ENCODE measurements around the gene GAL3ST2. TPM values are rescaled to one million over a fixed set of nuclear protein-coding genes. Genes with fewer than 3 reads are reported as not detected.
"Not testable (repeated sequence)": the region's sequence is repeated elsewhere in the genome, so short reads cannot be mapped to it uniquely, and the experiment has no call there.

GAL3ST2 gene
- total RNA-seq, 2 experiments from 2014 or later = 0.22 to 0.43 TPM

DNA sequence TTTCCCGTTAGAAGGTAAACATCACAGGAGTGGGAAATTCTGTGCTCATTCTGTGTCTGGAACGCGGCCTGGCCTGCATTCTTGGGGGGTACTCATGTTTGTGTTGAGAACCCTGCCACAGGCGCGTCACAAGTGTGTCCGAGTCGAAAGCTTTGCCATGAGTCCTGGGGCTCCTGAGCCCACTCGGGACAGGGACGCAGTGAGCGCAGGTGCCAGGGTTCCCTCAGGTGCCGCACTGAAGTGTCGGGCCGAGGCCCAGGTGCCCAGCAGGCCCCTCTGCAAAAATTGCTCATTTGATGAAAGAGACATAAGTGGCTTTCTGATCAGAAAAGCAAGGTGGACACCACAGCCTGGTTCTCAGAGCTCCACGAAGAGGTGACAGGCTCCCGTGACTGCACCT lies 37.4 kb upstream of the GAL3ST2 start:
- no peak overlapping the region for H3K4me3 Mint-ChIP-seq
- DNase-seq (no peak), ATAC-seq (ENCODE audit: low read depth) (no peak)
- no peaks in the 10 kb centered on the region for H3K27me3 Mint-ChIP-seq
- POLR2A ChIA-PET = interaction anchor here (1.0 kb wide), 1 partner anchor 64 kb away, joined by 3 read pairs; no protein-coding TSS in a partner anchor
- H3K27ac Mint-ChIP-seq = no peak overlapping the region
- peaks cover 30% of the 10 kb centered on the region for H3K4me1 Mint-ChIP-seq
- no peaks in the 10 kb centered on the region for H3K9me3 Mint-ChIP-seq
- peaks cover 6% of the 10 kb centered on the region for H3K36me3 Mint-ChIP-seq

DNA sequence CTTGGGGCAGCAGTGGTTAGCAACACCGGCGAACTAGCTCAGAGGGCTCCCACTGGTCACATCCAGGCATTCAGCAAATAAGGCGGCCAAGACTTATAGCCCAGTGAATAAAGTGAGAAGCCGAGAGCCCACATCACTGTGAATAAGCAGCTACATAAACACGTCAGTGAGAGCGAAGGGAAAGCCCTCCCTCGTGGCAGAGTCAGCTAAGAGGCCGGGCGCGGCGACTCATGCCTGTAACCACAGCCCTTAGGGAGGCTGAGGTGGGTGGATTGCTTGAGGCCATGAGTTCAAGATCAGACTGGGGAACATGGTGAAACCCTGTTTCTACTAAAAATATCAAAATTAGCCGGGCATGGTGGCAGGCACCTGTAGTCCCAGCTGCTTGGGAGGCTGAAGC lies 37.0 kb upstream of the GAL3ST2 start:
- H3K4me3 Mint-ChIP-seq = peak overlapping the region; percentile 47
- peaks cover 30% of the 10 kb centered on the region for H3K4me1 Mint-ChIP-seq
- H3K9me3 Mint-ChIP-seq = no peaks in the 10 kb centered on the region
- ATAC-seq (ENCODE audit: low read depth) (no peak), DNase-seq (no peak)
- H3K36me3 Mint-ChIP-seq = peaks cover 9% of the 10 kb centered on the region
- H3K27ac Mint-ChIP-seq = peak overlapping the region; percentile 58
- POLR2A ChIA-PET = interaction anchor here (0.7 to 1.6 kb wide), 3 partner anchors 64 to 128 kb away, joined by 3 to 4 read pairs (median 3); no protein-coding TSS in a partner anchor
- no peaks in the 10 kb centered on the region for H3K27me3 Mint-ChIP-seq

DNA sequence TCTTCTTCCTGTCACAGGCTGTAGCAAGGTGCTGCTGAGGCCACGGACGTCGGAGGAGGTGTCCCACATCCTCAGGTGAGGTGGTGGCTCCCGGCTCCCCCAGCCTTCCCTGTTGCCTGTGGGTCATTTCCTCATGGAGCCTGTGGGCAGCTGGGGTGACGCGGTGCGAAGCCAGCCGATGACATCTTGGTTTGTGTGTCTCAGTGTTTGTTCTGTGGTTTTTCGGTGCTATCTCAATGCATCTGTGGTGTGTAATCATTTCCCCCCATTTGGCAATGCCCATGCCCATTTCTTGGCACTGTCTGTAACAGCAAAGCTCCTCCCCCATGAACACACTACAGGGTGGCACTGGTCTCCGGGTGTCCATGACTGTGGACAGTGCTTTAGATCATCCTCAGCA lies 35.6 kb upstream of the GAL3ST2 start:
- DNase-seq (peak; percentile 50), ATAC-seq (ENCODE audit: low read depth) (peak; percentile 33)
- Mint-ChIP-seq H3K4me3 (peak overlapping the region; percentile 69), H3K9me3 (no peaks in the 10 kb centered on the region), H3K4me1 (peaks cover 30% of the 10 kb centered on the region), H3K36me3 (peaks cover 23% of the 10 kb centered on the region), H3K27ac (peak overlapping the region; percentile 11), H3K27me3 (no peaks in the 10 kb centered on the region)
- POLR2A ChIA-PET = interaction anchor here (0.6 to 1.6 kb wide), 3 partner anchors 22 to 127 kb away, joined by 3 to 5 read pairs (median 4); partner anchors contain the start of gene ING5

DNA sequence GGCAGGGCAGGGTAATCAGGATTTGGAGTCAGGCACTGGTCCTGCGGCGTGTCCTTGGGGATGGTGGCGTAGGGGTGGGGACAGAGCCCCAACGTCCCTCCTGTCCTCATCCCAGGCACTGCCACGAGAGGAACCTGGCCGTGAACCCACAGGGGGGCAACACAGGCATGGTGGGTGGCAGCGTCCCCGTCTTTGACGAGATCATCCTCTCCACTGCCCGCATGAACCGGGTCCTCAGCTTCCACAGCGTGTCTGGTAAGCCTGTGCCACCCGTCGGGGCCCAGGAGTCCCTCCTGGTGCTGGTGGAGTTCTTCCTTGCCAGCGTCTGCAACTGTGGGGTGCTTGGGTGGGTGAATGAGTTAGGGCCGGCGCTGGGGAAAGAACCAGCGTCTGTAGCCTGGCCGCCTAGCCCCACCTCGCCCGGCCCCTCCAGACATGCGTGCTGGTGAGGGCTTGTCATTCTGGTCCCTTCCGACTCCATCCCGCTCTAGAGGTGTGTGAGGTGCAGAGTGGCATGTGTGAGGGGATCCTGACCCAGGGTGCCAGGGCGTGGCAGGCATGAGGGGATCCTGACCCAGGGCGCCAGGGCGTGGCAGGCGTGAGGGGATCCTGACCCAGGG lies 34.2 kb upstream of the GAL3ST2 start:
- Mint-ChIP-seq H3K27me3 (no peaks in the 10 kb centered on the region), H3K27ac (no peak overlapping the region), H3K36me3 (peaks cover 31% of the 10 kb centered on the region), H3K9me3 (no peaks in the 10 kb centered on the region), H3K4me1 (peaks cover 28% of the 10 kb centered on the region), H3K4me3 (no peak overlapping the region)
- ATAC-seq (ENCODE audit: low read depth) (no peak), DNase-seq (no peak)
- POLR2A ChIA-PET = no interaction called here

DNA sequence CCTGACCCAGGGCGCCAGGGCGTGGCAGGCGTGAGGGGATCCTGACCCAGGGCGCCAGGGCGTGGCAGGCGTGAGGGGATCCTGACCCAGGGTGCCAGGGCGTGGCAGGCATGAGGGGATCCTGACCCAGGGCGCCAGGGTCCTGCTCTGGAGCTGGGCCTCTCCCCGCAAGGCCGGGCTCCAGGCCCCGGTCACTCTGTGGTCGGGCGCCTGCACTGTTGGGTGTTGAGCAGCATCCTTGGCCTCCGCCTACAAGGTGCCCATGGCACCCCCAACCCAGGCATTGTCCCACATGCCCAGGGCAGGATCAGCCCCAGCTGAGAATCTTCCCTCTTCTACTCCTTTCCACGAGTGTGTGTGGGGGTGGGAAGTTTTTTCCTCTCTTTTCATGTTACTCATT lies 33.6 kb upstream of the GAL3ST2 start:
- H3K27ac Mint-ChIP-seq; POLR2A ChIA-PET; DNase-seq; H3K27me3 Mint-ChIP-seq; ATAC-seq (ENCODE audit: low read depth); H3K4me3 Mint-ChIP-seq; H3K9me3 Mint-ChIP-seq: not testable (repeated sequence)
- H3K36me3 Mint-ChIP-seq = peaks cover 26% of the 10 kb centered on the region
- peaks cover 25% of the 10 kb centered on the region for H3K4me1 Mint-ChIP-seq

DNA sequence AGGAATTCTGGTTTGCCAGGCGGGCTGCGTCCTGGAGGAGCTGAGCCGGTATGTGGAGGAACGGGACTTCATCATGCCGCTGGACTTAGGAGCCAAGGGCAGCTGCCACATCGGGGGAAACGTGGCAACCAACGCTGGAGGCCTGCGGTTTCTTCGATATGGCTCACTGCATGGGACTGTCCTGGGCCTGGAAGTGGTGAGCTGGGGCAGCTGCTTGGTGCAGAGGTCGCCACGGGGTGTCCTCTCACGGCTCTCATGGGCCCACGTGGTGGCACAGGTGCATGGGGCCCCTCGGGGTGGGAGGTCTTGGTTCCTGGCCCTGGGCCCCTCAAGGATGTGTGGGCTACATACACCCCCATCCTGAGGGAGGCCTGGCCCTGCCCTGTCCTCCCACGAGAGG lies 33.0 kb upstream of the GAL3ST2 start:
- Mint-ChIP-seq H3K27ac (no peak overlapping the region), H3K27me3 (no peaks in the 10 kb centered on the region), H3K9me3 (no peaks in the 10 kb centered on the region), H3K36me3 (peaks cover 26% of the 10 kb centered on the region), H3K4me3 (no peak overlapping the region), H3K4me1 (peaks cover 23% of the 10 kb centered on the region)
- DNase-seq = no peak
- ATAC-seq (ENCODE audit: low read depth) = no peak
- POLR2A ChIA-PET = no interaction called here

DNA sequence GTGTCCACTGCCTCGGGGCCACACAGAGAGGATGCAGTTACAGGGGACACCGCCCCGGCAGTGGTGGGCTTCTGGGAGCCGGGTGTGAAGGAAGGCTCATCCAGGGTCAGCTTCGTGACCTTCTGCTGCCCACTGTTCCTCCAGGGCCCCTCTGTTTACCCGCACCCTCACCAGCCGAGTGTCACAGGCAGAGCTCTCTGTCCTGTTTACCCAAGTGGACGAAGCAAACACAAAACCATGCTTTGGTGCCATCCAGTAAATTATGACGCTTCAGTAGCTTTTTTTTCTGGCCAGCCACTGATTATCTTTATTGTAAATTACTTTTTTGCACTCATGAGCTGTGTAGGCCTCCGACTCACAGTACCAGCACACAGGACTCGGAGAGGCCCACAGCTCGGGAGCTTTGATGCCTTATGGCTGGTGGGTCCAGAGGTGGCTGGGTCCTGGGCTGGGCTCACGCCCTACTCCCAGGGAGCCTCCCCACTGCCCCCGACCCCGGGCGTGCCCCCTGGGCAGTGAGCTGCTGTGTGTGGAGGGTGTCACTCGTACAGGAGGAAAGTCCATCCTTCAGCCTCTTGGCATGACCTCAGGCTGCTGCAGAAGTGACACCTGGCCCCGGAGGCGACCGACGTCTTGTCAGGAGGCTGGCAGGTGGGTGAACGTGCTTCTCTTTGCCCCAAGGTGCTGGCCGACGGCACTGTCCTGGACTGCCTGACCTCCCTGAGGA lies 32.4 kb upstream of the GAL3ST2 start:
- Mint-ChIP-seq H3K9me3 (no peaks in the 10 kb centered on the region), H3K27ac (no peak overlapping the region), H3K4me3 (no peak overlapping the region), H3K27me3 (no peaks in the 10 kb centered on the region), H3K4me1 (peaks cover 22% of the 10 kb centered on the region), H3K36me3 (peaks cover 26% of the 10 kb centered on the region)
- no peak for ATAC-seq (ENCODE audit: low read depth)
- no peak for DNase-seq
- POLR2A ChIA-PET = no interaction called here

DNA sequence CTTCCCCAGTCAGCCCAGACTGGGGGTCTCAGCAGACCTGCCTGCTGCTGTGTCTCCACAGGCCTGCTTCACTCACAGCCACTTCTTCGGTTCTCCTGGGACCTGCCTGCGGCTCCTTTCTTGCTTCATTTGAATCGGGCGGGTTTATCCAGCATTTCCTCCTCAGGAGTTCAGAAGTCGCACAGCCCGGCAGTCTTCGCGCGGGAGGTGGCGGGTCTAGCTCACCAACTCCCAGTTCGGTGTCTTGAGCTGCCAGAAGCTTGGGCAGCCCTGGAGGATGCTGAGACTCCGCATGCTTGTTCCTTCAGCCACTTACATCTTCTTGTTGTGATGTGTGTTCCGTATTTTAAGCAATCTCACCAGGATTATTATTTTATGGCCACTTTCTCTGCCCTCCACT lies 31.3 kb upstream of the GAL3ST2 start:
- no peak for DNase-seq

DNA sequence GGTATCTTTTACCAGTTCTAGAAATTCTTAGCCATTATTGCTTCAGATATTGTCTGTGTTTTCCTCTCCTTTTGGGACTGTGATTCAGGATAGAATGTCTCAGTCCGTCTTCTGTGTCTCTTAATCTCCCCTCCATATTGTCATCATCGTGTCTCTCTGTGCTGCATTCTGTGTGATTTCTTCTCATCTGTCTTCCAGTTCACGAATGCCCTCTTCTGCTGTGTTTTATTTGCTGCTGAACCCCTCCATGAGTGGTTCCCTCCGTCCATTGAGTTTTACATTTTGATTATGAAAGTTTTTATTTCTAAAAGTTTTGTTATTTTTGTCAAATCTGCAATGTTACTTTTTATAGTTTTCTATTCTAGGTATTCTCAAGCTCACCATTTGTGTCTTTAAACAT lies 30.5 kb upstream of the GAL3ST2 start:
- Mint-ChIP-seq H3K4me1 (peaks cover 8% of the 10 kb centered on the region), H3K36me3 (peaks cover 28% of the 10 kb centered on the region), H3K4me3 (no peak overlapping the region), H3K27ac (no peak overlapping the region), H3K27me3 (no peaks in the 10 kb centered on the region), H3K9me3 (no peaks in the 10 kb centered on the region)
- ATAC-seq (ENCODE audit: low read depth) (no peak), DNase-seq (no peak)
- POLR2A ChIA-PET = no interaction called here

More for the DNA sequence above, 31.3 kb upstream of the GAL3ST2 start:
- POLR2A ChIA-PET = no interaction called here
- H3K9me3 Mint-ChIP-seq = no peaks in the 10 kb centered on the region
- H3K4me1 Mint-ChIP-seq = peaks cover 13% of the 10 kb centered on the region
- peaks cover 28% of the 10 kb centered on the region for H3K36me3 Mint-ChIP-seq
- H3K27ac Mint-ChIP-seq = no peak overlapping the region
- H3K27me3 Mint-ChIP-seq = no peaks in the 10 kb centered on the region
- H3K4me3 Mint-ChIP-seq = no peak overlapping the region
- no peak for ATAC-seq (ENCODE audit: low read depth)

DNA sequence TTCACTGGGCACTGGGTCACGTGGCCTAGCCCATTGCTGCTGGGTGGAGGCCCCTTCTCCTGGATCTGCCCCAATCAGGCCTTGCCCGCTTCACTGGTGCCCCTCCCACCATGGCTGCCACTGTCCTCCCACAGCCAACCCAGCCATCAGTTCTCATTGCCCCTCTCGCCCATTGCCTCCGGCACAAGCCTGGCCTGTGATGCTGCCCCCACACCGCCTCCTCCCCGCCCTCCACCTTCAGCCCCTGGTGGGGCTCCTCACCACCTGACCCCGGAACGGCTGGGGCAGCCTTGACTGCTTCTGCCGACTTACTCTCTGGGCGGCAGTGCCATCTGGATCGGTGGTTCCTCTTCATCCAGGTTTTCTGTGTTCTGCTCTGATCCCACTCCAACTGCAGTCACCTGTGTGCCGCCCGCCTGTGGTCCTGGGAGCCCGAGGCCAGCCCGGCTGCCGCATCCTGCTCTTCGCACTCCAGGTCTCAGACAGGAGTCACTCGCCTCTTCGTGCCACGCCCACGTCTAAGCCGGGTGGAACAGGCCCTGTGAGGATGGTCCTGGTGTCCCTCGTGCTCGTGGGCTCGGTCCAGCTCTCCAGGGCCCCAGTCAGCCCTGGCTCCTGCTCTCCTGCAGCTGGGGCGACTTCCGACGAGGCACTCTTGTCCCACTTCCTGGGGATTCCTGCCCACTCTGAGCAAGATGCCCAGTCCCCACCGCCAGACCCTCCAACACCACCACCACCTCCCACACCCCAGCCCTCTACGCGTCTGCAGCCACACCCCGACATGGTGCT lies 28.0 kb upstream of the GAL3ST2 start:
- no peaks in the 10 kb centered on the region for H3K27me3 Mint-ChIP-seq
- DNase-seq (no peak), ATAC-seq (ENCODE audit: low read depth) (no peak)
- H3K4me3 Mint-ChIP-seq = no peak overlapping the region
- peaks cover 4% of the 10 kb centered on the region for H3K4me1 Mint-ChIP-seq
- POLR2A ChIA-PET = no interaction called here
- H3K9me3 Mint-ChIP-seq = no peaks in the 10 kb centered on the region
- no peak overlapping the region for H3K27ac Mint-ChIP-seq
- H3K36me3 Mint-ChIP-seq = peaks cover 27% of the 10 kb centered on the region

DNA sequence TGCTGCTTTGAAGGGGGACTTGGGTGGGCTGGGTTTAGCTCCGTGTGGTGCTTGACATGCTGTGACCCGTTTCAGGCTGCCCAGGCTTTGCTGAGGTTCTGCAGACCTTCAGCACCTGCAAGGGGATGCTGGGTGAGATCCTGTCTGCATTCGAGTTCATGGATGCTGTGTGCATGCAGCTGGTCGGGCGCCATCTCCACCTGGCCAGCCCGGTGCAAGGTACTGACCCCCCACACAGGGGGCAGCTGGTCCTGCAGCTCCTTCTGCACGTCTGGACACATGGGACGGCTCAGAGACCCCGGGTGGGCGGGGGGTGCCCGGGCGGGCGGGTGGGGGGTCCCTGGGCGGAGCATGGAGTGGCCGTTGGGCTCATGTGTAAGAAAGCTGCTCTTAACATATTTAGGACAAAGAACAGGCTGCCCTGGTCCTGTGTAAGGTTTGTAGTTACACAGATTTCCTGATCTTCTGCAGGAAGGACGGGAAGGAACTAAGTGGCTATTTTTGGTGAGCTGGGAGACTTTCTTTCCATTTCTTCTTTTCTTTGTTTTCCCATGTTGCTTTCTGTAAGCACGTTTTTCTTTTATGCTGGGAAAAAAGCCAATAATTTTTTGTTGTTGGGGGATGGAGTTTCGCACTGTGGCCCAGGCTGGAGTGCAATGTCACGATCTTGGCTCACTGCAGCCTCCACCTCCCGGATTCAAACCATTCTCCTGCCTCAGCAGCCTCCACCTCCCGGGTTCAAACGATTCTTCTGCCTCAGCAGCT lies 26.4 kb upstream of the GAL3ST2 start:
- Mint-ChIP-seq H3K27me3 (no peaks in the 10 kb centered on the region), H3K27ac (no peak overlapping the region), H3K4me3 (no peak overlapping the region), H3K36me3 (peaks cover 17% of the 10 kb centered on the region), H3K9me3 (no peaks in the 10 kb centered on the region), H3K4me1 (peaks cover 4% of the 10 kb centered on the region)
- no peak for ATAC-seq (ENCODE audit: low read depth)
- no peak for DNase-seq
- POLR2A ChIA-PET = no interaction called here

DNA sequence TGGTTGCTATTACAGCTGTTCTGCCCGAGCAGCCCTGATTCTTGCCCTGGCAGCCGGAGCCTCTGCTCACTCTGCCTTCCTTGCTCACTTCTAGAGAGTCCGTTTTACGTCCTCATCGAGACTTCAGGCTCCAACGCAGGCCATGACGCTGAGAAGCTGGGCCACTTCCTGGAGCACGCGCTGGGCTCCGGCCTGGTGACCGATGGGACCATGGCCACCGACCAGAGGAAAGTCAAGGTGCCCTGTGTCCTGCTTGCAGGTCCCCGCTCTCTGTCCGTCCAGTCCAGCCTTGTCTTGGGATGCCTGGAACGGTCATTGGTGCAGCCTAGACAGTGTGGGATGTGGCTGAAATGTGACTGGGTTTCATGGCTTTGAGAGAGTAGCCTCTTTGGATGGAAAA lies 25.5 kb upstream of the GAL3ST2 start:
- Mint-ChIP-seq H3K27me3 (no peaks in the 10 kb centered on the region), H3K4me1 (peaks cover 4% of the 10 kb centered on the region), H3K4me3 (no peak overlapping the region), H3K36me3 (peaks cover 8% of the 10 kb centered on the region), H3K27ac (no peak overlapping the region), H3K9me3 (no peaks in the 10 kb centered on the region)
- POLR2A ChIA-PET = no interaction called here
- ATAC-seq (ENCODE audit: low read depth) (no peak), DNase-seq (no peak)

DNA sequence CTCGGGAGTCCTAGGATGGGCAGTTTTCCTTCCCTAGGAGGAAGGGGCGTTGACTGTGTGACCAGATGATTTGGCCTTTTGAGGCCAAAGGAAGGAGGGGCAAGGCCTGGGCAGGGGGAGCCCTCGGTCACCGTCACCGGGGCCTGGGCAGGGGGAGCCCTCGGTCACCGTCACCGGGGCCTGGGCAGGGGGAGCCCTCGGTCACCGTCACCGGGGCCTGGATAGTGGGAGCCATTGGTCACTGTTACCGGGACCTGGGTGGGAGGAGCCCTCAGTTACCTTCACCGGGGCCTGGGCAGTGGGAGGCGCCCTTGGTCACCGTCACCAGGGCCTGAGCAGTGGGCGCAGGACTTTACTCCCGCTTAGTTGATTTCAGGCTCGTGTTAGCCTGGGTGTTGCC lies 24.8 kb upstream of the GAL3ST2 start:
- Mint-ChIP-seq H3K4me3 (no peak overlapping the region), H3K9me3 (no peaks in the 10 kb centered on the region), H3K4me1 (peaks cover 4% of the 10 kb centered on the region), H3K27me3 (no peaks in the 10 kb centered on the region), H3K27ac (no peak overlapping the region), H3K36me3 (peaks cover 6% of the 10 kb centered on the region)
- ATAC-seq (ENCODE audit: low read depth) (no peak), DNase-seq (no peak)
- POLR2A ChIA-PET = no interaction called here

Measured in activated naive CD8-positive, alpha-beta T cell treated with anti-CD3 and anti-CD28 coated beads, Interleukin-2, amount 10 ng/mL, durations not matched to agents 7 days and 5 days (primary cell).